ENCODE data around the gene PTPN4. TPM values are rescaled to one million over a fixed set of nuclear protein-coding genes. Genes with fewer than 3 reads are reported as not detected.

PTPN4 gene
- polyA plus RNA-seq, 3 donors = 5.5 to 6.7 (median 5.7) TPM

GRCh38 chr2:119772128-119772527, 12.4 kb downstream of the PTPN4 start:
- no peaks in the 10 kb centered on the region for H3K79me2 ChIP-seq (ENCODE audit: insufficient read depth, low read length)
- Mint-ChIP-seq H3K27me3 (ENCODE audit: low read depth in 3 of 3) (peaks cover 0 to 3% (median 1%) of the 10 kb centered on the region in 3 donors), H3K36me3 (peaks cover 0 to 5% of the 10 kb centered on the region in 2 donors), H3K27ac (no peak overlapping the region), H3K9me3 (peaks cover 0 to 5% (median 0%) of the 10 kb centered on the region in 7 donors), H3K4me1 (peaks cover 7% of the 10 kb centered on the region), H3K4me3 (no peak overlapping the region)
- TF ChIP-seq, protein P1, sequence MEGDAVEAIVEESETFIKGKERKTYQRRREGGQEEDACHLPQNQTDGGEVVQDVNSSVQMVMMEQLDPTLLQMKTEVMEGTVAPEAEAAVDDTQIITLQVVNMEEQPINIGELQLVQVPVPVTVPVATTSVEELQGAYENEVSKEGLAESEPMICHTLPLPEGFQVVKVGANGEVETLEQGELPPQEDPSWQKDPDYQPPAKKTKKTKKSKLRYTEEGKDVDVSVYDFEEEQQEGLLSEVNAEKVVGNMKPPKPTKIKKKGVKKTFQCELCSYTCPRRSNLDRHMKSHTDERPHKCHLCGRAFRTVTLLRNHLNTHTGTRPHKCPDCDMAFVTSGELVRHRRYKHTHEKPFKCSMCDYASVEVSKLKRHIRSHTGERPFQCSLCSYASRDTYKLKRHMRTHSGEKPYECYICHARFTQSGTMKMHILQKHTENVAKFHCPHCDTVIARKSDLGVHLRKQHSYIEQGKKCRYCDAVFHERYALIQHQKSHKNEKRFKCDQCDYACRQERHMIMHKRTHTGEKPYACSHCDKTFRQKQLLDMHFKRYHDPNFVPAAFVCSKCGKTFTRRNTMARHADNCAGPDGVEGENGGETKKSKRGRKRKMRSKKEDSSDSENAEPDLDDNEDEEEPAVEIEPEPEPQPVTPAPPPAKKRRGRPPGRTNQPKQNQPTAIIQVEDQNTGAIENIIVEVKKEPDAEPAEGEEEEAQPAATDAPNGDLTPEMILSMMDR (IDR thresholded peaks at IDR 0.05) = no peak
- H3K4me1 ChIP-seq (ENCODE audit: control insufficient read depth in 1 of 2, insufficient read depth in 2 of 2, low read length in 2 of 2) = no peaks in the 10 kb centered on the region
- no peaks in the 10 kb centered on the region for H3K36me3 ChIP-seq (replicated peaks in 1 of 2; ENCODE audit: control insufficient read depth in 1 of 2, insufficient read depth in 2 of 2, low read length in 2 of 2)
- no CpG with 5 or more reads among the region's 2 CpGs for WGBS (ENCODE audit: insufficient coverage)
- no peak overlapping the region for H3K4me3 ChIP-seq (replicated peaks in 1 of 3; ENCODE audit: low read depth in 2 of 3, low read length in 3 of 3)
- no peak overlapping the region for H3K9ac ChIP-seq (ENCODE audit: insufficient read depth, low read length, poor library complexity, severe bottlenecking)
- H3K27me3 ChIP-seq (ENCODE audit: control insufficient read depth in 2 of 2, insufficient read depth in 2 of 2, low read length in 2 of 2) = no peaks in the 10 kb centered on the region
- H3K27ac ChIP-seq (ENCODE audit: low read depth in 1 of 2, low read length in 2 of 2) = no peak overlapping the region
- H4K20me1 ChIP-seq (ENCODE audit: insufficient read depth, low read length) = no peaks in the 10 kb centered on the region
- DNase-seq = no peak
- H3K4me2 ChIP-seq (replicated peaks; ENCODE audit: extremely low read depth, low read length, poor library complexity, severe bottlenecking) = no peak overlapping the region
- intact Hi-C loops (cut with micrococcal nuclease) = no loop called here
- H2AFZ ChIP-seq (ENCODE audit: insufficient read depth, low read depth, low read length, poor library complexity, severe bottlenecking) = no peak overlapping the region
- H3K9me3 ChIP-seq (replicated peaks in 1 of 2; ENCODE audit: control insufficient read depth in 1 of 2, insufficient read depth in 1 of 2, low read length in 2 of 2) = no peaks in the 10 kb centered on the region

- no peak overlapping the region for H3K9ac ChIP-seq (ENCODE audit: insufficient read depth, low read length, poor library complexity, severe bottlenecking)
- H3K4me3 Mint-ChIP-seq = no peak overlapping the region
- TF ChIP-seq, protein P1 (IDR thresholded peaks at IDR 0.05) = no peak
- no peaks in the 10 kb centered on the region for H3K36me3 ChIP-seq (replicated peaks in 1 of 2; ENCODE audit: control insufficient read depth in 1 of 2, insufficient read depth in 2 of 2, low read length in 2 of 2)
- H3K4me2 ChIP-seq (replicated peaks; ENCODE audit: extremely low read depth, low read length, poor library complexity, severe bottlenecking) = no peak overlapping the region
- H3K9me3 Mint-ChIP-seq = peaks cover 0 to 5% (median 0%) of the 10 kb centered on the region in 7 donors
- no peaks in the 10 kb centered on the region for H3K27me3 ChIP-seq (ENCODE audit: control insufficient read depth in 2 of 2, insufficient read depth in 2 of 2, low read length in 2 of 2)
- DNase-seq = no peak
- no peak overlapping the region for H3K27ac ChIP-seq (ENCODE audit: low read depth in 1 of 2, low read length in 2 of 2)
- WGBS (ENCODE audit: insufficient coverage) = 100% methylated on average over 1 of the region's 4 CpGs
- no peaks in the 10 kb centered on the region for H3K9me3 ChIP-seq (replicated peaks in 1 of 2; ENCODE audit: control insufficient read depth in 1 of 2, insufficient read depth in 1 of 2, low read length in 2 of 2)
- no peak overlapping the region for H3K27ac Mint-ChIP-seq
- H2AFZ ChIP-seq (ENCODE audit: insufficient read depth, low read depth, low read length, poor library complexity, severe bottlenecking) = no peak overlapping the region
- peaks cover 0 to 5% of the 10 kb centered on the region in 2 donors for H3K36me3 Mint-ChIP-seq
- H3K4me1 Mint-ChIP-seq = peaks cover 7% of the 10 kb centered on the region
- peaks cover 0 to 3% (median 1%) of the 10 kb centered on the region in 3 donors for H3K27me3 Mint-ChIP-seq (ENCODE audit: low read depth in 3 of 3)
- intact Hi-C loops (cut with micrococcal nuclease) = no loop called here
- no peaks in the 10 kb centered on the region for H3K79me2 ChIP-seq (ENCODE audit: insufficient read depth, low read length)
- no peaks in the 10 kb centered on the region for H3K4me1 ChIP-seq (ENCODE audit: control insufficient read depth in 1 of 2, insufficient read depth in 2 of 2, low read length in 2 of 2)
- no peak overlapping the region for H3K4me3 ChIP-seq (replicated peaks in 1 of 3; ENCODE audit: low read depth in 2 of 3, low read length in 3 of 3)
- H4K20me1 ChIP-seq (ENCODE audit: insufficient read depth, low read length) = no peaks in the 10 kb centered on the region
These were observed 13.0 kb downstream of the PTPN4 start for GRCh38 chr2:119772767-119773166.

Data from CD14-positive monocyte (primary cell).